K562 (cell line): Measurements from ENCODE around the gene SH2D3A. TPM values are rescaled to one million over a fixed set of nuclear protein-coding genes. Genes with fewer than 3 reads are reported as not detected.

Source experiments
- ATAC-seq: fragments of 200-7000 bp; cut with Tn5 transposase; 3 replicates; pipeline ENCODE4 v1.9.1; 2020; ENCODE audit warnings: moderate library complexity
- BruUV-seq: library from RNA; stranded (reverse); fragments of 400-500 nt; replicated peaks from 2 replicates; lab custom pipeline; 2021; lab: Mats Ljungman, UMichigan
- CTCF ChIA-PET: fragments of 300-600 bp; formaldehyde crosslinking; extraction: SDS; loops from one replicate; lab custom pipeline; 2021; ENCODE audit warnings: low intra/inter-chr PET ratio; lab: Yijun Ruan, JAX
- POLR2A ChIA-PET: fragments of 300-600, 350-650 bp; sonication (Branson Sonifier 250); formaldehyde crosslinking; extraction: SDS; loops from one replicate; lab custom pipeline; 2021; ENCODE audit warnings: antibody characterized with exemption, inconsistent platforms; lab: Yijun Ruan, JAX
- DNase-seq, 4 experiments: peaks; one replicate each; pipeline versions ENCODE4 v3.0.0 to v3.0.0-alpha.2; 2011 to 2018; ENCODE audit warnings: low spot score in 3 of 4, mixed read lengths in 3 of 4; ENCODE audit errors: extremely low read depth in 1 of 4
- FAIRE-seq: peaks from 2 replicates; lab custom pipeline; 2011; peaks lifted over from hg19 to GRCh38; lab: Jason Lieb, UNC
- H2AFZ ChIP-seq: 2 replicates; pipeline ENCODE4 v1.6.0; 2011; ENCODE audit warnings: low read depth, low read length, control low read depth, inconsistent platforms
- H3K27ac ChIP-seq: fragments of 200-600 bp; 3 replicates; pipeline ENCODE4 v1.8.0; 2011; ENCODE audit warnings: low read depth, mild to moderate bottlenecking, control low read depth, inconsistent platforms, low read length, moderate library complexity, mixed read lengths; ENCODE audit errors: extremely low read depth
- H3K27me3 ChIP-seq, 2 experiments: fragments of 300-600 bp in 1 of 2; 2 replicates in 1 of 2; 3 replicates in 1 of 2; pipeline versions ENCODE4 v1.6.0 to v1.8.0; 2011; ENCODE audit warnings: inconsistent platforms in 2 of 2, low read length in 2 of 2, mild to moderate bottlenecking in 1 of 2, mixed read lengths in 1 of 2, moderate library complexity in 1 of 2; ENCODE audit not compliant: control insufficient read depth in 2 of 2, insufficient read depth in 2 of 2
- H3K36me3 ChIP-seq: fragments of 300-600 bp; 3 replicates; pipeline ENCODE4 v1.8.0; 2011; ENCODE audit warnings: mild to moderate bottlenecking, low read length, inconsistent platforms; ENCODE audit not compliant: control insufficient read depth, insufficient read depth
- H3K4me1 ChIP-seq, 2 experiments: fragments of 200-600 bp in 1 of 2; replicated peaks in 1 of 2; 2 replicates in 1 of 2; 3 replicates in 1 of 2; pipeline versions ENCODE4 v1.5.1 to v1.8.0; 2011; ENCODE audit warnings: inconsistent platforms in 2 of 2, low read length in 2 of 2, mild to moderate bottlenecking in 1 of 2, mixed read lengths in 1 of 2, moderate library complexity in 1 of 2; ENCODE audit not compliant: control insufficient read depth in 2 of 2, insufficient read depth in 2 of 2
- H3K4me2 ChIP-seq: 2 replicates; pipeline ENCODE4 v1.6.1; 2011; ENCODE audit warnings: low read length, control low read depth, inconsistent platforms, mixed read lengths; ENCODE audit not compliant: insufficient read depth
- H3K4me3 ChIP-seq: fragments of 200-600 bp; sonication (generic), shearing (Covaris generic); 2 replicates; pipeline ENCODE4 v1.5.1; 2016; ENCODE audit warnings: control low read depth, inconsistent platforms
- H3K79me2 ChIP-seq: fragments of 200-600 bp; 3 replicates; pipeline ENCODE4 v1.8.0; 2011; ENCODE audit warnings: low read length, inconsistent platforms; ENCODE audit not compliant: control insufficient read depth, insufficient read depth
- H3K9ac ChIP-seq, 2 experiments: 2 replicates each; pipeline versions ENCODE4 v1.6.0 to v1.6.1; 2011; ENCODE audit warnings: low read depth in 2 of 2, low read length in 2 of 2, control low read depth in 1 of 2, inconsistent platforms in 1 of 2, mild to moderate bottlenecking in 1 of 2, mixed read lengths in 1 of 2; ENCODE audit not compliant: insufficient read depth in 1 of 2
- H3K9me1 ChIP-seq: one replicate; pipeline ENCODE4 v1.6.0; 2011; ENCODE audit warnings: inconsistent platforms, mild to moderate bottlenecking, low read length, moderate library complexity; ENCODE audit not compliant: control insufficient read depth, insufficient read depth
- H3K9me3 ChIP-seq: replicated peaks from 2 replicates; pipeline ENCODE4 v1.5.1; 2011; ENCODE audit warnings: low read depth, low read length, inconsistent platforms; ENCODE audit not compliant: control insufficient read depth, insufficient read depth
- H4K20me1 ChIP-seq: replicated peaks from 2 replicates; pipeline ENCODE4 v1.6.1; 2011; ENCODE audit warnings: low read length, inconsistent platforms, mixed read lengths; ENCODE audit not compliant: control insufficient read depth, insufficient read depth
- CEBPG ChIP-seq, 3 experiments: fragments of 200-800 bp in 1 of 3; sonication (Bioruptor generic) in 1 of 3; sonication (generic) in 1 of 3; formaldehyde crosslinking in 1 of 3; IDR thresholded peaks in 2 of 3; conservative IDR thresholded peaks in 1 of 3; 2 replicates each; pipeline versions ENCODE4 v1.6.1 to v1.8.0; 2016 to 2022; ENCODE audit warnings: missing compliant biosample characterization in 2 of 3, missing genetic modification characterization in 2 of 3, mild to moderate bottlenecking in 1 of 3, missing genetic modification reagents in 1 of 3
- MLX ChIP-seq, 2 experiments: fragments of 450-650 bp in 1 of 2; sonication (generic) in 1 of 2; formaldehyde crosslinking; conservative IDR thresholded peaks; 2 replicates each; pipeline versions ENCODE4 v1.4.0 to v1.8.1; 2020 to 2022; ENCODE audit warnings: mild to moderate bottlenecking in 1 of 2, missing genetic modification reagents in 1 of 2
- TFAM ChIP-seq: fragments of 250-450 bp; sonication (Bioruptor Pico); conservative IDR thresholded peaks from 2 replicates; pipeline ENCODE4 v1.5.0; 2021; ENCODE audit warnings: mild to moderate bottlenecking, moderate library complexity
- WGBS: fragments of 100-300 bp; shearing (Covaris generic); methylation state at CpG from one replicate; pipeline ENCODE4 v1.1.6; 2016; ENCODE audit warnings: low coverage, mixed read lengths; ENCODE audit not compliant: insufficient coverage; ENCODE audit errors: missing lambda C conversion rate; 5-methylcytosine and 5-hydroxymethylcytosine counted together
- in situ Hi-C: fragments of 300-500 bp; cut with MboI; formaldehyde crosslinking; loops from 4 replicates; pipeline ENCODE4 v1.15.0; 2018; ENCODE audit warnings: inconsistent platforms, mixed read lengths
- intact Hi-C: fragments of 100-400 bp; cut with micrococcal nuclease; formaldehyde crosslinking; loops from 2 replicates; pipeline ENCODE4 v1.14.2; 2022
- polyA plus RNA-seq, 8 experiments: library from polyadenylated mRNA; depleted of rRNA in 4 of 8; stranded (reverse) in 5 of 8; unstranded in 3 of 8; fragments of >200 nt; fragmentation: Nextera tagmentation in 2 of 8; fragmentation: Illumina TruSeq in 1 of 8; extraction: Ambion mirVana in 2 of 8; extraction: Trizol in 1 of 8; gene quantifications; 2 replicates each; pipeline versions ENCODE4 v1.2.1 to v1.2.3, GENCODE V29; 2011 to 2014; ENCODE audit warnings: inconsistent platforms in 1 of 8, missing spikeins in 1 of 8
- total RNA-seq, 7 experiments: library from RNA; depleted of rRNA in 6 of 7; stranded (reverse); fragments of >200 nt in 6 of 7; fragmentation: Illumina TruSeq in 2 of 7; extraction: Trizol in 2 of 7; gene quantifications; 2 replicates each; pipeline versions ENCODE4 v1.2.1 to v1.2.3, GENCODE V29; 2011 to 2021; ENCODE audit warnings: low replicate concordance in 1 of 7
- TF ChIP-seq, protein P1 (sequence below): fragments of 450-650 bp; IDR thresholded peaks from 2 replicates; pipeline ENCODE4 v1.7.1; 2018; ENCODE audit warnings: mild to moderate bottlenecking, low read depth; ENCODE audit not compliant: partially characterized antibody

Gene SH2D3A
- total and polyA plus RNA-seq, 9 of the 15 experiments (the other 6 are each of a cell fraction or from before 2014, with no cell fraction given): 0.75 to 26.3 (median 8.9) TPM

DNA sequence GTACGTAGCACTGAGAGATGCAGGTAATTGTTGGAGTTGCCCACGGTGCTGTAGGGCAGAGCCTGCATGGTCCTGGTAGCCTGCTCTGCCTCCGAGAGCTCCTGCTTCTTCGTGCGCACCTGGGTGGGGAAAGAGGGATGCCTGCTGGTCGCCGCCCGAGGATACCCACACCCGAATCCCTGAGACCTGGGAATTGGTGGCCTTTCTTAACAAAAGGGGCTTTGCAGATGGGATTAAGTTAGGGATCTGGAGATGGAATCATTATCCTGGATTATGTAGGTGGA is 56.2 kb downstream of the SH2D3A start:
- H3K36me3 ChIP-seq: no peaks in the 10 kb centered on the region
- H3K4me1 ChIP-seq: peaks cover 0 to 23% of the 10 kb centered on the region in 2 experiments; a peak in 2 of 5 replicates
- FAIRE-seq: no peak
- intact Hi-C loops (no loop called here), in situ Hi-C loops (no loop called here)
- H4K20me1 ChIP-seq: 0 out of 2 replicates have a peak, but pooled peaks cover 5% of the 10 kb centered on the region
- H3K27me3 ChIP-seq: peaks cover 7 to 32% of the 10 kb centered on the region in 2 experiments; a peak in 4 of 5 replicates
- no peak overlapping the region for H3K4me2 ChIP-seq
- no peak overlapping the region for H2AFZ ChIP-seq
- H3K9me1 ChIP-seq: no peaks in the 10 kb centered on the region
- WGBS: 13% methylated on average over 8 of the region's 9 CpGs
- no peak for DNase-seq
- no peaks in the 10 kb centered on the region for H3K79me2 ChIP-seq
- no peak for ATAC-seq
- H3K9ac ChIP-seq: no peak overlapping the region
- ChIA-PET POLR2A (interaction anchor here (0.6 kb wide), 1 partner anchor 153 kb away, joined by 3 read pairs; no protein-coding TSS in a partner anchor), CTCF (no interaction called here)
- no TSS peak for BruUV-seq
- no peak overlapping the region for H3K4me3 ChIP-seq
- H3K9me3 ChIP-seq: no peaks in the 10 kb centered on the region
- H3K27ac ChIP-seq: no peak overlapping the region
- TF ChIP-seq MLX (CRISPR knock-in tag; conservative IDR thresholded peaks at IDR 0.05): no peak
- no peak for TF ChIP-seq TFAM
- TF ChIP-seq CEBPG (CRISPR knock-in tag; IDR thresholded peaks at IDR 0.05): no peak
- TF ChIP-seq CEBPG (tag; conservative IDR thresholded peaks at IDR 0.05 in 1 of 2, IDR thresholded peaks at IDR 0.05 in 1 of 2): no peak
- TF ChIP-seq, protein P1, sequence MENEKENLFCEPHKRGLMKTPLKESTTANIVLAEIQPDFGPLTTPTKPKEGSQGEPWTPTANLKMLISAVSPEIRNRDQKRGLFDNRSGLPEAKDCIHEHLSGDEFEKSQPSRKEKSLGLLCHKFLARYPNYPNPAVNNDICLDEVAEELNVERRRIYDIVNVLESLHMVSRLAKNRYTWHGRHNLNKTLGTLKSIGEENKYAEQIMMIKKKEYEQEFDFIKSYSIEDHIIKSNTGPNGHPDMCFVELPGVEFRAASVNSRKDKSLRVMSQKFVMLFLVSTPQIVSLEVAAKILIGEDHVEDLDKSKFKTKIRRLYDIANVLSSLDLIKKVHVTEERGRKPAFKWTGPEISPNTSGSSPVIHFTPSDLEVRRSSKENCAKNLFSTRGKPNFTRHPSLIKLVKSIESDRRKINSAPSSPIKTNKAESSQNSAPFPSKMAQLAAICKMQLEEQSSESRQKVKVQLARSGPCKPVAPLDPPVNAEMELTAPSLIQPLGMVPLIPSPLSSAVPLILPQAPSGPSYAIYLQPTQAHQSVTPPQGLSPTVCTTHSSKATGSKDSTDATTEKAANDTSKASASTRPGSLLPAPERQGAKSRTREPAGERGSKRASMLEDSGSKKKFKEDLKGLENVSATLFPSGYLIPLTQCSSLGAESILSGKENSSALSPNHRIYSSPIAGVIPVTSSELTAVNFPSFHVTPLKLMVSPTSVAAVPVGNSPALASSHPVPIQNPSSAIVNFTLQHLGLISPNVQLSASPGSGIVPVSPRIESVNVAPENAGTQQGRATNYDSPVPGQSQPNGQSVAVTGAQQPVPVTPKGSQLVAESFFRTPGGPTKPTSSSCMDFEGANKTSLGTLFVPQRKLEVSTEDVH: no peak
